Measurements from ENCODE around the gene TBC1D22A.

Gene TBC1D22A

DNA sequence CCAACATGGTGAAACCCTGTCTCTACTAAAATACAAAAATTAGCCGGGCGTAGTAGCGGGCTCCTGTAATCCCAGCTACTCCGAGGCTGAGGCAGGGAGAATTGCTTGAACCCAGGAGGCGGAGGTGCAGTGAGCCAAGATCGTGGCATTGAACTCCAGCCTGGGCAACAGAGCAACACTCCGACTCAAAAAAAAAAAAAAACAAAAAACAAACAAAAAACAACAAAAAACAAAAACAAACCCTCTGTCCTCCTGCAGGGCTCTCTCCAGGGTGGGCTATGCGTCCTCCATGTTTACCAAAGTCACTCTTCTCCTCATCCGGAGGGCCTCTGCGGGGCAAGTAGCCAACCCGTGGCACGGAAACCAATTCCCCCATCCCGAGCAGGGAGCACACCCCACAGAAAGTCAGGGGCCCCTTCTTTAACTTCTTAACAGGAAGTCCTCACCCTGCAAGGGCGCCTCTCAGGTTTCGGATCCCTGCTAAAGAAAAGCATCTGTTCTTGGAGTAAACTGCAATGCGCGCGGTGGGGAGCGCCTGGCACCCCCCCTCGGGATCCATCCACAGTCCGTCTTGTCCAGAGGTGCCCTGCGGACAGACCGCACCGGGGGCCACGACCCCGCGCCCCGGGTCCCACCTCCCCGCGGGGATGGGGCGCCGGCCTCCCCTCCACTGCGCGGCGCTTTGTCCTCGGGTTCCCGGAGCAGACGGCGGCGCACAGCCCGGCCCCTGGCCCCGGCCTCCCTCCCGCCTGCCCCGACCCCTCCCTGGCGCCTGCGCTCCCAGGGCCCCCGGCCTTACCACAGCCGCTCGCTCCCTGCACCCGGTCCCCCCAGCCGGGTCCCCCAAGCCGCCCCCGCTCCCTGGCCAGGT, 25.1 kb upstream of the TBC1D22A start:
- DNase-seq: no peak

DNA sequence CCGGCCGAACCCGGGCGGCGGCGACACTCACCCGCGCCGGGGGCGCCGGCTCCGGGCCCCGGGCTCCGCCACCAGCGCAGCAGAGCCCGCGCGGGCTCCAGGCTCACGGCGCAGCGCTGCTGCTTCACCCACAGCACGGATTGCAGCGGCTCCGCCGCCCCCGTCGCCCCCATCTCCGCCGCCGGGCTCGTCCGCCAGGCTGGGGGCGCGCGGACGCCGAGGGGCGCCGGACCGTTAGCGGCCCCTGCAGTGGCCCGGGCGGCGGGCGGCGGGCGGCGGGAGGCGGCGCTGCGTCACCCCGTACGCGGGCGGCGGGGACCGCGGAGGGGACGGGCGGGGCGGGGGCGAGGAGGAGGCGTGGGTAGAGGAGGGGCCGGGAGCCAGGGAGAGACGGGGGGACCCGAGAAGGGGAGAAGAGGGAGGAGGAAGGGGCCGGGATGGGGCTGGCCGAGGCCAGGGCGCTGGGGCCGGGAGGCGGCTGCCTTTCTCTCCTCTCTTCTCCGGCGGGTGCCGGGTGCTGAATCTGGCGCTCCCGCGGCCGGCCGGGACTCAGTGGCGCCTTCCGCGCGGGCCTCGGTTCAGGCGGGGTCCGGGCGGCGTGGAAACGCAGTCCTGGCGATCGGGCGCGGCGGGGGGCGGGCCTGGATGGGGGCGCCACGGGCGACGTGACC, 24.3 kb upstream of the TBC1D22A start, which contains the start of gene CERK:
Gene CERK, minus strand, starts transcription at position 277 of the 671 bp plus-strand sequence. Its CDS starts 104 bp downstream, at position 173.
- DNase-seq: peak in 1 of 2 experiments; percentile 47

DNA sequence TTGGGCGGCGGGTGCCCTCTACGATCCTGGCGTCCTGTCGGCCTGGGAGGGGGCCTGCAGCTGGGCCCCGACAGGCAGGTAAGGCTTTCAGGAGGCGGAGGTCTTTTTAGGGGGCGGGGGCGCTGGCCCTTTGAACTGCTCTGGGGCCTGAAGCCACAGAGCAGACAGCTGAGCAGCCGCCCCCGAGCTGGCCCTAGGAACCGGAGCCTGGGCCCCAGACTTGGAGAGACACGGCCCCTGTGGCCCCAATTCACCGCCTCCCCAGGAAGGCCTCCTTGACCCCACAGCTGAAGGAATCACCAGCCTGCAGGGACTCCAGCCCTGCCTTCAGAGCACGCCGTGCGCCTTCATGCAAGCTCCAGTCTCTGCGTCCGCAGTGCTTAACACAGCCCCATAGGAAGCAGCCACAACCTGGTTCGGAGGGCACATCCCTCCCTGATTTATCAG, 23.8 kb upstream of the TBC1D22A start:
- no peak for DNase-seq

DNA sequence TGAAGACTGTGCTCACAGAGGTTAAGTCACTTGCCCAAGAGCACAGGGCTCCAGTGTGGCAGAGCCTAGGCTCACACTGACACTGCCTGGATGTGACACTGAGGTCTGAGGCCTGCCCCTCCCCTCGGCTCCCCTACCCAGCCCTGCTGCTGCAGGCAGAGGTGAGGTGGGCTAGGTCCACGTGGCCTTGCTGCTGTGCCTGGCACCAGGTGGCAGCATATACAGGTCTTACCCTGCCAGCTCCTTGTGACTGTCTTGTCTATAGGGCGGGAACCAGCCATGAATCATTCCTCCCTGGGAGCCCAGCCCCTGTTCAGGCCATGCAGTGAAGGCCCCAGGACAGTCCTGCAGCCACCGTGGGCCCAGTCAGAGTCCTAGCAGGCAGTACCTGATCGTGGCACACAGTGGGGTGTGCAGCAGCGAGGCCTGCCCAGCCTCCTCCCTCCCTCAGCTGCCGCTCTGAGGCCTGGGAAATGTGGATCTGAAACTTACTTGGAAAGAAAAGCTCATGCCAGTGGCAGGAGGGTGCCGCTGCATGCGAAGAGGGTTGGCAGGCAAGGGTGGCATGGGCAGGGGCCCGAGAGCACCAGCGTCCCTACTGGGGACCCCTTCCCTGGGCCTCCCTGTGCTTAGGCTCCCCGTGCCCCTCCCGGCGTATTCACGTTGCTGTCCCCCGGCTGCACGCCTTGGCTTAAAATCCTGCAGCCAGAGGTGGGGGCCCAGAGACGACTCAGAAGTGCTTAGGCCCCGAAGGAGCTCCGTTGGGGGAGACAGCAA, 23.2 kb upstream of the TBC1D22A start:
- no peak for DNase-seq

DNA sequence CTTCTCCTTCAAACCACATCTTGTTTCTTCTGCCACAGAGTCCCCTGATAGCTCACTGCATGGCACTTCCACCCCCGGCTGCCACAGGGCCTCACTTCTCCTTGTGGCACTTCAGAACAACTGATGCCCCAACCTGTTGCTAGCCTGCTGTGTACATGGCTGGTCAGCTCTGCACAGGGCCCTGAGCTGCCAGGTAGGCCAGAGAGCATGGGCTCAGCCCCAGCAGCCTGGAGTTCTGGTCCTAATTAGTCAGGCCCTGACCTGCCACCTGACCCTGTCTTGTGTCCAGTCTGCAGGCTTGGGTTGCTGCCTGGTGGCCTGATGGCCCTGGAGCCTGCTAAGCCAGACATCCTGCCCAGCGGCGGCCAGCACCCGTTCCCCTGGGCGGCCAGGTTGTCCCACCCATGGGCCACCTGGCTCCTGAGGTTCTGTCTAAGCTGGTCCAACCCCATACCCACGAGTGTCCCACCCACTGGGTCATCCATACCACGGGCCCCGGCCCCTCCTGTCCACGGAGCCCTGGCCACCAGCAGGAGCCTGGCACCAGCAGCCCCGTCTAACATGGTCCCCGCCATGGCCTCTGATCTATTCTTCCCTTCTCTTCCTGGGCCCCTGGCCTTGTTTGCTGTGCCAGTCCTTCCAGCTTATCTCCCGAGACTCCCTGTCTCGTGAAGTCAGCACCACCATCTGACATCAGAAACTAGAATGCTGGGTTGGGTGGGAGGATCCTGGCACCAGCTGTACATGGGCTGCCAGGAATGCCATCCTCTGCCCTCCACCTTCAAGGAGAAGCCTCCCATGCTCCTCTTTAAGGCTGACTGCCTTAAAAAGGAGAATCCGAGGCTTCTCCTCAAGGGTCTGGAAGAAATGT, 21.3 kb upstream of the TBC1D22A start:
- no peak for DNase-seq

DNA sequence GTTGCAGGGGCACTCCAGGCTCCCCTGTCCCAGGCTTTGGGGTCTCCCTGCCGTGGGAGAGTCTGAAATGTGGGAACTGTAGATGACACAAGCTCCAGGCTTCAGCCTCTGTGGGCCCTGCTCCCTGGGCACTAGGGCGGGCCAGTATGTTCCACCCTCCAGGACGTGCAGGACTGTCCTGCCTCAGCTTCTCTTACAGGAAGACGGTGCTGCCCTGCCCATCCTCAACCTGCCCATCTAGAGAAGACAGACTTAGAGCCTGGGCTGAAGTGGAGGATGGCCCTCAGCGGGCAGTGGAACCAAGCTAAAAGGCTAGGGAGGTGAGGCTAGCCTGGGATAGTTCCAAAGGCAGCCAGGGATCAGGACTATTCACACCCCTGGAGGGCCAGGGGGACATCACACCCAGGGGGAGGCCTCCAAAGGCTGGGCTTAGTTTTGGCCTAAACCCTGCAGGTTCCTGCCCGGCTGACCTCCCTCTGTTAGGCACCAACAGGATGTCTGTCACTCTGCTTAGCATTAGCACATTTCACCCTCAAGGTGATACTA, 20.4 kb upstream of the TBC1D22A start:
- no peak for DNase-seq

DNA sequence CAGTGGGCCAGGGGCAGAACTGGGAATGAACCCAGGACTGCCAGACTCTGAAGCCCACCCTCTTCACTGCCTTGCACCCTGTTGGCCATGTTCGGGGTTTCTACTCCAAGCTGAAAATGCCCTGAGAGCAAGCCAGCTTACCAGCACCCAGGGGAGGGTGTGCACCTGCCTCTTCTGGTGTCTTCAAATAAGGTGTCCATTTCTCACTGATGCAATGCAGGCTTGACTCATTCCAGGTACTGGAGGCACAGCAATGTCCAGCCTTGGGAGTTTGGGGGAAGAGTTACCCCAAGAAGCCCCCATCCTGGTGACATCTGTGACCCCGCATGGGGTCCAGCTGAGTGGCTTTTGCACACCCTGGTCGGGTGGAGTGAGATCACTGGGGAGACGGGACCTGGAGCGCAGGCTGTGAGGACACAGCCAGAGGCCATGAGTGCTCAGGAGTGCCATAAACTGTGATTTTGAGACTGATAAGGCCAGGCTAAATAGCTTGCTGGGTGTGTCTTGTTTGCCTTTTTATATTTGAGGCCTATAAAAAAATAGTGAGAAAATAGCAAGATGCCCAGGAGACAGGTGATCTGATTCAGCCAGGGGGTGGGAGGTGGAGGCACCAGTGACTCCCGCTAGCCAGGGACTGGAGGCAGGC, 19.8 kb upstream of the TBC1D22A start:
- DNase-seq: no peak

DNA sequence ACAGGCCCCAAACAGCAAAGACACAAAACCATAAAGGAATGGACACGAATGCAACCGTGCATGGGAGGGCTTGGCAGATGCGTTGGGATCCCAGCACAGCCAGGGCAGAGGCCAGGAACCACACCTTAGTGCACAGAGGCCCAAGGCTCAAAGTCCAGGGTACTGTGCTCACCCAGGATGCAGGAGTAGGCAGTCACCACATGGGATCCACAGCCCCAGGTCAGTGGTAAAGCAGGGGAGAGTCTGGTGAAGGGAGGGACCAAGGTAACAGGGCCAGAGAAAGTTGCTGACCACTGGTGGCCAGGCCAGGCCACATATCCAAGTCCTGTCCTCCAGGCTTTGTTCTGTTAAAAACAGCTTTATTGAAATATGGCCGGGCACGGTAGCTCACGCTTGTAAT, 17.9 kb upstream of the TBC1D22A start:
- no peak for DNase-seq

DNA sequence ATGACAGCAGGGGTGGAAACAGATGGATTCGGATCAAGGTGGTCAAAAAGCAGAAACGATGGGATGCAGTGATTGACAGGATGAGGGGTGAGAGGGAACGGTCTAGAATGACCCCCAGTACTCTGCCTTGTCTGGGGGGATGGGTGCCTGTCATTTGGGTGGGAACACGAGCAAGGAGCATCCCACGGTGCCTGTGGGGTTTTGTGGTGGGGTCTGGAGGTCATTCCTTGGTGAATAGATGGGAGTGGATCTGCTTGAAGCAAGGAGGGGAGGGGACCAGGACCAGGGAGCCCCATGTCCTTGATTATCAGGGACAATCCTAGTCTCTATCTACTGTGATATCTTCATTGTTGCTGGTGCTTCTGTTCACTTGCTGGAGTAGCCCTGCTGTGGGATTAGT, 16.3 kb upstream of the TBC1D22A start:
- no peak for DNase-seq

DNA sequence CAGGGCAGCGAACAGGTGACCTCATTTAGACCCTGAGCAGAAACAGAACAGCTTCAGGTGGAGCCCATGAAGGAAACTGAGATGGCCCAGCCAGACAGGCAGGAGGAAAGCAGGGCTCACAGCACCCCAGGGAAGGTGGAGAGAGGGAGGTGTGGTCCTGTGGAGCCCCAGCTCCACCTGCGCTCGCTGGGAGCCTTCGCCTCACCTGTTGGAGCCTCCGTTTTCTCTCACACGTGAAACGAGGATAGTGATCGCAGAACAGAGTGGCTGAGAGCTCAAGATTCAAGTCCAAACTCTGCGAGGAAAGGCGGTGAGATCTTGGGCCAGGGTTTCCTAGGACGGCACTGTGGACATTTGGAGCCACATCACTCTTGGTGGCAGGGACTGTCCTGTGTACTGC, 15.8 kb upstream of the TBC1D22A start:
- no peak for DNase-seq

DNA sequence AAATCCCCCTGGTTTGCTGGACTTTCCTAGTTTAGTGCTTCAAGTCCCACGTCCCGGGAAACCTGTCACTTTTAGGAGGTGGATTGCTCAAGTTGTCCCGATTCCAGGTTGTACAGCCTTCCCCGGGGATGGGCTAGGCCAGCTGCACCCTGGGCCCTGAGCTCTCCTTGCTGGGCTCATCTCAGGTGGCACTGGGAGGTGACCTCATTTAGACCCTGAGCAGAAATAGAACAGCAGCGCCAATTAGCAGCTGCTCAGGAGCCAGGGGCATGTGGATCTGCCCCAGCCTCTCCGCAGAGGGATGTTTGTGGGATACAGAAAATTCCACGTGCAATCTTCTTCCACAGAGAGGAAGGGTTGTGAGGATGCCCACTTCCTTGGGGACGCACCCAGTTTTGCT, 14.8 kb upstream of the TBC1D22A start:
- no peak for DNase-seq

DNA sequence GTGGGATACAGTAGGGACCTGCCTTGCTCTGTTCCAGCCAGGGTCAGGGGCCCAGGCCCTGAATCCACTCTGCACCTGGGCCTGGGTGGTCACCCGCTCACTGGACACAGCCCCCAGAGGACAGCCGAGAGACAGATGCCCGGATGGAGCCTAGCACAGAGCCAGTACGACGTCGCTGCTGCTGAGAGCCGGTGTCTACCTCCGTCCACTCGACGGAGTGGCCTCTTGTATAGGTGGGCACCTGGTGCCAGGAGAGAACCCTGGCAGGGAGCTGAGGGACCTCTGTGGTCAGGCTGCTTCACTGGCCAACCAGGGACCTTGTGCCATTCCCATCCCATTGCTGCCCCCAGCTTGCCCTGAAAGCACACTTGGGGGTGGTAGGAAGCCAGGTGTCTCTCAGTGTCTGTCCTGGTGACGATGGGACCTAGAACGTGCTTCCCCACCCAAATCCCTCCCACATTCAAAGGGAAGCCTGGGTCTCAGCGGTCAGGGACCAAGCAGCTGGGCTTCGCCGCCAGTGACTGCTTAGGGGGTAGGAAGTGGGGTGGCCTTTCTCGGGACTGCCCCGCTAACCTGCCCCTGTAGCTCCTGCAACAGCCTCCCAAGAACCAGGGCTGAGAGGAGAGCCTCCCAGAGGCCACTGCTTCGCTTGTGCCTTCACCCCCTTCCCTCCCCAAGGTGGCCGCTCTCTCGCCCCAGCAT, 14.1 kb upstream of the TBC1D22A start:
- DNase-seq: no peak

DNA sequence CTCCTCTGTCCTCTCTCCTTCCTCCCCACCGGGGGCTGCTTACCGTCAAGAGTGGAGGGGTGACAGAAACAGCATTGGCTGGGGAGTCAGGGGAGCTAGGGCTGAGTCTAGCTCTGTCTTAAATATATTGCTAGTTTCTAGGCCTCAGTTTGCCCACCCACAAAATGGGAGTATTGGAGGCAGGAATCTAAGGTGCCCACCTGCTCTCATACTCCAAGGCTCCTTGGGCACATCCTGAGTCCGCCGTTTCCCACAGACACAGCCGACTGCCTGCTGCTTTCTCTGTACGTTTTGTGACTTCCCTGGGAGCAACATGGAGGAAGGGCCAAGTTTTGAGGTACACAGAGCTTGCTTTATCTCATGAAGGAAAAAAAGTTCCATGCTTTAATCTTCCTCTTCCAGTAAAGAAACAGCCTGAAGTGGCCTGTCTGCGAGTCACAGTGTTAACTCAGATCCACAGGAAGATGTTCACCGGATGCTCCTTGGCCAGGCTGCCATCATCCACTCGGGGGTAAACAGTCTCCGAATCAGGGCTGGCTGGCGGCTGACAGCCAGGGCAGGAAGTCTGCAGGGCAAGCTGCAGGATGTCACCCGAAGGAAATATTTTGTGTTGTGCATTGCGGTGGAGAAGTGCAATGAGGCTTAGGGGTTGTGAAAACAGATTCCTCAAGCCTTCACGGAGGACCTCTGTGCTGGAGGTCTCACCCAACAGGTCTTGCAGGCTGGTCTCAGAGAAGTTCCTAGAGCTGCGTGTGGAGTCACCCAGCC, 13.4 kb upstream of the TBC1D22A start:
- no peak for DNase-seq

DNA sequence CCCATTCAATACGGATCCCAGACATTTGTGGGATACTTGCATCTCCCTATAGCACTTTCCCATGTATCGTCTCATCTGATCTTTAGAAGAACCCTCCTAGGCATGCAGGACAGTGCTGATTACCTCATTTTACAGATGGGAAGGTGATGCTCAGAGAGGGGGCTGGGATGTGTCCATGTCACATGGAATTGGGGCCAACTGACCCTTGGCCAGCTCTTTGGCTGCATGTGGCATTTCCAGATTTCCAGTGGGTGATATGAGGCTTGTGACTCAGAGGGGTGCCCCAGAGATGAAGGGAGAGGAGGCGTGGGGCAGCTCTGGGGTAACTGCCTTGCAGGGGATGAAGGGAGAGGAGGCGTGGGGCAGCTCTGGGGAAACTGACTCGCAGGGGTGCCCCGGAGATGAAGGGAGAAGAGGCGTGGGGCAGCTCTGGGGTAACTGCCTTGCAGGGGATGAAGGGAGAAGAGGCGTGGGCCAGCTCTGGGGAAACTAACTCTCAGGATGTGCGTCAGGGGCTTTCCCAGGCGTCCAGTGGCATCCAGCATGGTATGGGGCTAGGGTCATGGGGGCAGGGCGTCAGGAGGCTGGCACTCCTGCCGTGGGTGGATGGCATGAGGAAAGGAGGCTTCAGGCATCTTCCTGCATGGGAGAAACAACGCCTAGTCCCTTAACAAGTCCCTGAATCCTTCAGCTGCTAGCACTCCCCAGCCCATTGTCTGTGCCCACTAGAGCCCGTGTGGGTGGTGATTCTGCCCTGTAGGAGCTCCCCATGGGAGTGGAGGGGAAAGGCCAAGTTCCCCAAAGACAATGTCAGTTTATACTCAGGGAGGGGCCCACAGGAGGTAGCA, 12.5 kb upstream of the TBC1D22A start:
- no peak for DNase-seq

DNA sequence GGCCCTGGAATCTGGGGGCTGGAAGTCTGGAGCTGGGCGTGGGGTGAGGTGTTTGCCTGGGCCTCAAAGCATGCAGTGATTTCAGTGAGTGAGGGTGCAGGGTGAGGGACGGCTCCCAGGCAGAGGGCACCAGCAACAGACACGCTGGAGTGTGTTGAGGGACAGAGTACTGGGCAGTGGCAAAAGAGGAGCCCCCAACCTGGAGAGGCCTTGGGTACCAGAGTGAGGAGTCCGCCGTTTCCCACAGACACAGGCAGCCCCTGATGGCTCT, 12.0 kb upstream of the TBC1D22A start:
- no peak for DNase-seq

DNA sequence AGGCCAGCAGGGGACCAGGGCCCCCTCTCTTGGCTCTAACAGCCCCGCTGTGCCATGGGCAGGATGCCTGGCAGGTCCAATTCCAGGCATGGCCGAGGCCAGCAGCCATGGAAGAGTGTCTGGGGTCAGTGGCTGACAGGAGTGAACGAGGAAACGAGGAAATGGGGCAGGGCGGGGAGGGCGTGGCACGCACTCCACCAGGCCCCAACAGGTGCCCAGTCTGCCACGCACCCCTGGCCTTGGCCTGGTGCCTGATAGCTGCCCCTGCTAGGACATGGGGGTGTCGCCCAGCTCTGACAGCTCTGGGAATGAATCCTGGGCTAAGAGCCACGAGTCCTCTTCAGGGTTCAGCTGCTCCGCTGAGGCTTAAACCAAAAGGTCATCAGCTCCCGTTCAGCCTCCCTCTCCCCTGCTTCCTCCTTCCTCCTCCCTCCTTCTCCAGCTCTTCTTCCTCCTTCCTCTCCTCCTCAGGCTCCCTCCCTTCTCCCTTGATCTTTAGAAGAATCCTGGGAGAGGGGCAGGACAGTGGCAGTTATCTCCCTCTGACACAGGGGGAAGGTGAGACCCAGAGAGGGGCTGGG, 11.5 kb upstream of the TBC1D22A start:
- no peak for DNase-seq

DNA sequence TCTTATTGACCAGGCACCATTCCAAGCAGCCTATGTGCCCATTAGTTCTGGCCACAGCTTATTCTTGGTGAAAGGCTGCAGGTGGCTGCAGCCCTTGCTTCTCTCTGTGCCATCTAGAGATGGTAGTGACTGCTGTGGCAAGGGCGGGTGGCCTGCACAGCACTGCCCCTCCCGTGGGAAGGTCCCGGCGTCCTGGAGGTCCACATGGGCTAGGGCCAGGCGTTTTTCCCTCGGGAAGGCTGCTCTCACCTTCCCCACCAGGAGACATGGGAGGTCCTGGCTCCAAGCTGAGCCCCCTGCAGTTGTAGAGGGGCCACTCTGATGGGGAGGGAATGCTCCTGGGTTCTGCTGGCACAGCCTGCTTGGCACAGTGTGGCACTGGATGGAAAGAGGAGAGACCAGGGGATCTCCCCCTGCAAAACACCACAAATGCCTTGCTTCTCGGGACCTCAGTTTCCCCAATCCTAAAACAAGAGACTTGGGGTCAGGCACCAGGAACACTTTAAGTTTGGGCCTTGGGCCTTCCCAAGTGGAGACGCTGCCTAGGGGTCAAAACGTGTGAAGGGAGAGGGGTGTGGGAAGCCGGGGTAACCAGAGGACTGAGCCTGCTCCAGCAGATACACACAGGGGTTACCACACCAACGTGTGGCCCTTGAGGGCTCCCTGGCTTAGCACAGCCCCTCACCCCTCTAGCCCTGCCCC, 10.0 kb upstream of the TBC1D22A start:
- no peak for DNase-seq

DNA sequence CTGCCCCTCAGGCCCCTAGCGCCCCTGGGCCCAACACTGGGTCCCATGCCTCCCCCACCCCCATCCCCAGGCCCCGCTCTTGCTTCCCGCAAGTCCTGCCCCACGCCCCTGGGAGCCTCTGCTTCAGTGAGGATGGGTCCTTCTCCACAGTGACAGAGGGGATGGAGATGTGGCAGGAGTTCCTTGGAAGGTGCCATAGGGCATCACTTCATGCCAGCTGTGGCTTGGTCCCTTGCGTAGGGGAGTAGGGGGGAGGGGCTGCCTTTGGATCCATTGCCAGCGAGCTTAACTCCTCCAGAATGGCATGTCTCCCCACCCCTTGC, 9.5 kb upstream of the TBC1D22A start:
- no peak for DNase-seq

DNA sequence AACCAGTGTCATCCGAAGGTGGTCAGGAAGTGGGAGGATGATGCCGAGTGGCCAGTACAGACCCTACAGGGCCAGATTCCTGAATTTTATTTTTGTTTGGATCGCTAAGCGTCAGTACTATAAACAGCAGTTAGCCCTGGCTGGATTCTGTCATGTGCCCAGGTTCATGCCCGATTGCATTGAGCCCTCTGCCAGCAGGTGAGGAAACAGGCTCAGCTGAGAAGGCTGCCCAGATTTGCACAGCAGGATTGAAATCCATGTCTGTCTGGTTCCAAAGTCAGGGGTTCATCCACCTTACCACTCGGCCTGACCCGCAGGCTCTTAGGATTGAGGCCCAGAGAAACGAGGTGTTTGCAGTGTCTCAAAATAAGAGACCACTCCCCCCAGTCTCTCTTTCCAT, 9.1 kb upstream of the TBC1D22A start:
- no peak for DNase-seq

Measured in NCI-H446 (cell line).